HG02642 (cell line): Measurements from ENCODE around the gene IER3IP1.
A peak's percentile ranks its signal among the peaks of the same experiment; 100 is the strongest.
"Not testable (repeated sequence)": the region's sequence is repeated elsewhere in the genome, so short reads cannot be mapped to it uniquely, and the experiment has no call there.

Experiments
- ATAC-seq: cut with Tn5 transposase; IDR thresholded peaks from one replicate; pipeline ENCODE4 v1.9.1; 2021; ENCODE audit warnings: mild to moderate bottlenecking; ENCODE audit not compliant: unreplicated experiment, poor library complexity

IER3IP1 gene

GRCh38 chr18:47163241-47163640 is 12.9 kb downstream of the IER3IP1 start:
- ATAC-seq, result peak; percentile 85

GRCh38 chr18:47160256-47160655 is 15.9 kb downstream of the IER3IP1 start:
- no peak for ATAC-seq

GRCh38 chr18:47158404-47158803 is 17.8 kb downstream of the IER3IP1 start:
- not testable (repeated sequence) for ATAC-seq

GRCh38 chr18:47151439-47151838 is 24.7 kb downstream of the IER3IP1 start:
- ATAC-seq, result no peak

- ATAC-seq, result no peak
Measured at GRCh38 chr18:47150824-47151366, 25.3 kb downstream of the IER3IP1 start.

- peak; percentile 95 for ATAC-seq
Measured at GRCh38 chr18:47150029-47150823, 25.9 kb downstream of the IER3IP1 start, which contains the start of gene HDHD2. TSS of gene HDHD2 (minus strand) at chr18:47150500. CDS start at chr18:47136439, 14,061 bp downstream.

- ATAC-seq, result no peak
Measured at GRCh38 chr18:47149457-47150028, 26.6 kb downstream of the IER3IP1 start.

- ATAC-seq, result no peak
Measured at GRCh38 chr18:47146206-47146605, 30.0 kb downstream of the IER3IP1 start.

- ATAC-seq, result no peak
Measured at GRCh38 chr18:47143899-47144485, 32.2 kb downstream of the IER3IP1 start.

GRCh38 chr18:47143153-47143552 is 33.0 kb downstream of the IER3IP1 start:
- no peak for ATAC-seq

- ATAC-seq, result no peak
Measured at GRCh38 chr18:47141289-47141688, 34.9 kb downstream of the IER3IP1 start.

GRCh38 chr18:47121146-47121545 is 55.0 kb downstream of the IER3IP1 start:
- no peak for ATAC-seq

GRCh38 chr18:47120428-47120827 is 55.7 kb downstream of the IER3IP1 start:
- ATAC-seq, result peak; percentile 93

GRCh38 chr18:47118981-47119380 is 57.2 kb downstream of the IER3IP1 start:
- ATAC-seq, result no peak

GRCh38 chr18:47115205-47115604 is 61.0 kb downstream of the IER3IP1 start:
- ATAC-seq, result no peak

GRCh38 chr18:47113796-47114540 is 62.2 kb downstream of the IER3IP1 start:
- ATAC-seq, result no peak

- no peak for ATAC-seq
Measured at GRCh38 chr18:47110492-47111274, 65.5 kb downstream of the IER3IP1 start.

GRCh38 chr18:47109720-47110119 is 66.4 kb downstream of the IER3IP1 start:
- no peak for ATAC-seq

- no peak for ATAC-seq
Measured at GRCh38 chr18:47108998-47109405, 67.2 kb downstream of the IER3IP1 start.

GRCh38 chr18:47108373-47108772 is 67.8 kb downstream of the IER3IP1 start:
- ATAC-seq, result no peak
